ENCODE measurements around the gene SMYD3. TPM values are rescaled to one million over a fixed set of nuclear protein-coding genes. Genes with fewer than 3 reads are reported as not detected.

Gene SMYD3
- total RNA-seq, 1 experiment from 2014 or later = 25.5 TPM

- no peak overlapping the region for H3T11ph ChIP-seq (ENCODE audit: low read length)
- DNase-seq = no peak
- no peak overlapping the region for H2BK15ac ChIP-seq (ENCODE audit: low read depth, low read length)
- H2BK120ac ChIP-seq (ENCODE audit: low read depth, low read length, poor library complexity, severe bottlenecking) = no peak overlapping the region
- no peak overlapping the region for H4K5ac ChIP-seq (ENCODE audit: insufficient read length, low read depth, low read length)
- TF ChIP-seq CTCF (conservative IDR thresholded peaks at IDR 0.05) = no peak
- H2AK5ac ChIP-seq (ENCODE audit: insufficient read length, low read length) = no peak overlapping the region
- H3K27me3 Mint-ChIP-seq (ENCODE audit: low read depth) = no peaks in the 10 kb centered on the region; the same call in 1 of the 2 replicates
- H4K8ac ChIP-seq (replicated peaks; ENCODE audit: insufficient read length, low read depth, low read length) = no peak overlapping the region
- H4K91ac ChIP-seq (ENCODE audit: insufficient read length, low read depth, low read length) = no peak overlapping the region
- no peaks in the 10 kb centered on the region for H3K23me2 ChIP-seq (ENCODE audit: insufficient read length, low read depth, low read length, poor library complexity, severe bottlenecking)
- no peak overlapping the region for H3K4me3 Mint-ChIP-seq
- H3K9me3 ChIP-seq (ENCODE audit: control insufficient read depth, low read depth, low read length) = no peaks in the 10 kb centered on the region
- H3K79me2 ChIP-seq (ENCODE audit: insufficient read depth, low read length) = no peaks in the 10 kb centered on the region
- no peak overlapping the region for H3K14ac ChIP-seq (ENCODE audit: insufficient read depth, low read length)
- H3K27ac ChIP-seq (ENCODE audit: insufficient read length, low read depth, low read length) = no peak overlapping the region
- H3K27ac Mint-ChIP-seq = no peak overlapping the region
- no peak overlapping the region for H3K18ac ChIP-seq (ENCODE audit: insufficient read length, low read depth, low read length)
- no peak overlapping the region for H2BK5ac ChIP-seq (ENCODE audit: insufficient read length, low read length)
- H3K4me2 ChIP-seq (ENCODE audit: insufficient read depth, insufficient read length, low read length) = no peak overlapping the region
- no peaks in the 10 kb centered on the region for H3K79me1 ChIP-seq (ENCODE audit: insufficient read depth, low read depth, low read length, poor library complexity, severe bottlenecking)
- no peak overlapping the region for H2BK12ac ChIP-seq (ENCODE audit: insufficient read length, low read depth, low read length)
- no peaks in the 10 kb centered on the region for H4K20me1 ChIP-seq (ENCODE audit: control insufficient read depth, insufficient read depth, insufficient read length)
- H3K9ac ChIP-seq (ENCODE audit: extremely low read depth, insufficient read length, low read length) = no peak overlapping the region
- H3K9me3 Mint-ChIP-seq = no peaks in the 10 kb centered on the region
- no peaks in the 10 kb centered on the region for H3K4me1 Mint-ChIP-seq
- H3K4ac ChIP-seq (ENCODE audit: low read depth, low read length) = no peak overlapping the region
- H3K23ac ChIP-seq (ENCODE audit: insufficient read length, low read depth, low read length) = no peak overlapping the region
- no peaks in the 10 kb centered on the region; the same call in 1 of the 2 replicates for H3K4me1 ChIP-seq (ENCODE audit: insufficient read depth, low read length)
- no CpG with 5 or more reads among the region's 6 CpGs for WGBS (ENCODE audit: extremely low coverage, insufficient read length, low lambda C conversion rate)
- H2BK20ac ChIP-seq (ENCODE audit: low read depth, low read length, poor library complexity, severe bottlenecking) = no peak overlapping the region
- no peaks in the 10 kb centered on the region for H3K27me3 ChIP-seq (ENCODE audit: insufficient read depth, low read length)
- no peak overlapping the region for H2AFZ ChIP-seq (ENCODE audit: low read length)
- no peak overlapping the region for H3K56ac ChIP-seq (ENCODE audit: insufficient read length, low read depth, low read length)
- H3K36me3 Mint-ChIP-seq (ENCODE audit: insufficient read depth in 1 of 3, low read depth in 3 of 3) = no peaks in the 10 kb centered on the region
Observed at GRCh38 chr1:245800901-245801605, 706.0 kb downstream of the SMYD3 start.

All from H9 (cell line).